ENCODE measurements around the gene GTF3C4.

- no peak for TF ChIP-seq ZNF274 (IDR thresholded peaks at IDR 0.05; ENCODE audit: low read depth, low read length)
- no peak for TF ChIP-seq YY1 (IDR thresholded peaks at IDR 0.05; ENCODE audit: insufficient read depth, insufficient read length)
- TF ChIP-seq SUZ12 (IDR thresholded peaks at IDR 0.05; ENCODE audit: extremely low read depth, insufficient read depth, insufficient read length): no peak
Measured at GRCh38 chr9:132722564-132723065, 52.4 kb downstream of the GTF3C4 start.
